Measurements from ENCODE around the gene CDCA7. TPM values are rescaled to one million over a fixed set of nuclear protein-coding genes. Genes with fewer than 3 reads are reported as not detected.

The CDCA7 gene
- polyA plus RNA-seq, 1 of the 3 experiments (the other 2 are of a cell fraction): 19.1 TPM

DNA sequence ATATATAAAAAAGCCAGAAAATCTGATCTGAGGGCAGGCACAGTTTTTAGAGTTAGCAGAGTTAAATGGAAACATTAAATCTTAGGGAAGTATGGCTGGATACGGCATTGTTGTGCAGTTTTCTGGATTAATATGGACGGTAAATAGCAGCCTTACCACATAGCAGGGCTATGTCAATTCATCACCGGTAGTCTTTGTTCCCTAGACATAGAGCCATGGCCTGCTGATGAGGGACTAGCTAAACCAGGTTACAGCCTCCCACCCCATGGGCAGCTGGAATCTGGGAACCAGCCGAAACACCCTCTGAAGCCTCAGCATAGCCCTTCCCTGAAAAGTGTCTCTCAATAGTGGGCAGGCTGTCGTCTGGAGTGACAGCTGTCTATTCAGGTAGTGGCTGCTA lies 32.4 kb downstream of the CDCA7 start:
- Histone ChIP-seq H3K9me3 (no peaks in the 10 kb centered on the region), H3K9me2 (no peaks in the 10 kb centered on the region), H3F3A (replicated peaks; ENCODE audit: insufficient read depth) (no peaks in the 10 kb centered on the region), H3K27ac (ENCODE audit: low read depth in 2 of 2, low read length in 1 of 2) (no peak overlapping the region), H3K36me3 (replicated peaks in 1 of 2; ENCODE audit: control insufficient read depth in 1 of 2, insufficient read depth in 2 of 2, low read length in 1 of 2) (no peaks in the 10 kb centered on the region), H3K4me2 (no peak overlapping the region), H3K9ac (no peak overlapping the region), H3K4me3 (ENCODE audit: low read depth in 2 of 2, low read length in 1 of 2) (no peak overlapping the region), H3K79me2 (ENCODE audit: insufficient read depth) (no peaks in the 10 kb centered on the region), H3K4me1 (ENCODE audit: control insufficient read depth in 1 of 2, insufficient read depth in 2 of 2, low read depth in 1 of 2, low read length in 1 of 2) (no peaks in the 10 kb centered on the region; a peak in 1 of 4 replicates), H3K27me3 (ENCODE audit: insufficient read depth) (no peaks in the 10 kb centered on the region), H4K20me1 (ENCODE audit: insufficient read depth) (no peaks in the 10 kb centered on the region), H2AFZ (ENCODE audit: low read depth) (no peak overlapping the region)
- no peak for DNase-seq
- ChIA-PET CTCF (interaction anchor here (1.2 to 2.1 kb wide), 2 partner anchors 13 to 15 kb away, joined by 3 to 11 read pairs; no protein-coding TSS in a partner anchor), POLR2A (no interaction called here)
- 82% methylated on average over 5 of the region's 5 CpGs for WGBS (ENCODE audit: low lambda C conversion rate)
- TF ChIP-seq IRF3 (IDR thresholded peaks at IDR 0.05; ENCODE audit: low read depth, low read length) (no peak), MXI1 (IDR thresholded peaks at IDR 0.05; ENCODE audit: low read depth, low read length) (no peak), GABPA (IDR thresholded peaks at IDR 0.05; ENCODE audit: low read depth) (no peak)

- DNase-seq: no peak
- H3K36me3 ChIP-seq (replicated peaks in 1 of 2; ENCODE audit: control insufficient read depth in 1 of 2, insufficient read depth in 2 of 2, low read length in 1 of 2): no peaks in the 10 kb centered on the region
- 51% methylated on average over 3 of the region's 3 CpGs for WGBS (ENCODE audit: low lambda C conversion rate)
- POLR2A ChIA-PET: no interaction called here
- no peak overlapping the region for H3K4me2 ChIP-seq
- no peaks in the 10 kb centered on the region for H4K20me1 ChIP-seq (ENCODE audit: insufficient read depth)
- CTCF ChIA-PET: interaction anchor here (1.2 to 2.1 kb wide), 2 partner anchors 13 to 15 kb away, joined by 3 to 11 read pairs; no protein-coding TSS in a partner anchor
- no peaks in the 10 kb centered on the region for H3K27me3 ChIP-seq (ENCODE audit: insufficient read depth)
- no peak overlapping the region for H3K27ac ChIP-seq (ENCODE audit: low read depth in 2 of 2, low read length in 1 of 2)
- H3K79me2 ChIP-seq (ENCODE audit: insufficient read depth): no peaks in the 10 kb centered on the region
- no peaks in the 10 kb centered on the region for H3F3A ChIP-seq (replicated peaks; ENCODE audit: insufficient read depth)
- no peak overlapping the region for H3K9ac ChIP-seq
- H2AFZ ChIP-seq (ENCODE audit: low read depth): no peak overlapping the region
- H3K9me2 ChIP-seq: no peaks in the 10 kb centered on the region
- H3K4me1 ChIP-seq (ENCODE audit: control insufficient read depth in 1 of 2, insufficient read depth in 2 of 2, low read depth in 1 of 2, low read length in 1 of 2): no peaks in the 10 kb centered on the region; a peak in 1 of 4 replicates
- no peak for TF ChIP-seq JUND (IDR thresholded peaks at IDR 0.05)
- TF ChIP-seq, protein P1, sequence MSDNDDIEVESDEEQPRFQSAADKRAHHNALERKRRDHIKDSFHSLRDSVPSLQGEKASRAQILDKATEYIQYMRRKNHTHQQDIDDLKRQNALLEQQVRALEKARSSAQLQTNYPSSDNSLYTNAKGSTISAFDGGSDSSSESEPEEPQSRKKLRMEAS (IDR thresholded peaks at IDR 0.05; ENCODE audit: low read depth): no peak
- TF ChIP-seq IRF3 (IDR thresholded peaks at IDR 0.05; ENCODE audit: low read depth, low read length): no peak
- no peak for TF ChIP-seq EP300 (IDR thresholded peaks at IDR 0.05; ENCODE audit: borderline replicate concordance in 1 of 2, low read depth in 1 of 2, low read length in 1 of 2)
- no peak for TF ChIP-seq MEF2A (IDR thresholded peaks at IDR 0.05; ENCODE audit: borderline replicate concordance, low read depth)
- no peak for TF ChIP-seq REST (IDR thresholded peaks at IDR 0.05; ENCODE audit: low read depth, low read length)
- no peak for TF ChIP-seq YY1 (IDR thresholded peaks at IDR 0.05; ENCODE audit: low read depth)
- TF ChIP-seq NRF1 (IDR thresholded peaks at IDR 0.05; ENCODE audit: low read depth, low read length): no peak
- no peak for TF ChIP-seq RXRA (IDR thresholded peaks at IDR 0.05; ENCODE audit: borderline replicate concordance, low read depth)
- TF ChIP-seq FOXM1 (IDR thresholded peaks at IDR 0.05; ENCODE audit: low read depth): no peak
- no peak for TF ChIP-seq RFX5 (IDR thresholded peaks at IDR 0.05; ENCODE audit: low read length)
- TF ChIP-seq GABPA (IDR thresholded peaks at IDR 0.05; ENCODE audit: low read depth): no peak
- no peak for TF ChIP-seq TCF12 (IDR thresholded peaks at IDR 0.05)
- no peak for TF ChIP-seq TEAD4 (IDR thresholded peaks at IDR 0.05; ENCODE audit: borderline replicate concordance, insufficient read depth)
- TF ChIP-seq PBX3 (IDR thresholded peaks at IDR 0.05): no peak
- no peak for TF ChIP-seq SIN3A (IDR thresholded peaks at IDR 0.05; ENCODE audit: borderline replicate concordance, low read depth, low read length)
- TF ChIP-seq TAF1 (IDR thresholded peaks at IDR 0.05; ENCODE audit: borderline replicate concordance, low read depth, low read length): no peak
- H3K9me3 ChIP-seq: no peaks in the 10 kb centered on the region
- no peak overlapping the region for H3K4me3 ChIP-seq (ENCODE audit: low read depth in 2 of 2, low read length in 1 of 2)
Observed at GRCh38 chr2:173387660-173388059, 33.0 kb downstream of the CDCA7 start.
